Osteoblast (primary cell): ENCODE measurements around the gene PRDM11. TPM values are rescaled to one million over a fixed set of nuclear protein-coding genes. Genes with fewer than 3 reads are reported as not detected.

Experiments used
- DNase-seq: peaks from one replicate; pipeline ENCODE4 v3.0.0; 2011; ENCODE audit warnings: low spot score, mixed read lengths; ENCODE audit not compliant: insufficient read length; ENCODE audit errors: missing footprints
- H2AFZ ChIP-seq: 2 replicates; pipeline ENCODE4 v1.6.0; 2011; ENCODE audit warnings: mild to moderate bottlenecking, low read length
- H3K27ac ChIP-seq: 2 replicates; pipeline ENCODE4 v1.5.1; 2011; ENCODE audit warnings: mild to moderate bottlenecking, low read depth, low read length, moderate library complexity
- H3K27me3 ChIP-seq: 2 replicates; pipeline ENCODE4 v1.6.0; 2012; ENCODE audit warnings: mild to moderate bottlenecking, control low read depth, inconsistent platforms, low read length, moderate library complexity; ENCODE audit not compliant: insufficient read depth
- H3K36me3 ChIP-seq: 2 replicates; pipeline ENCODE4 v1.5.1; 2011; ENCODE audit warnings: mild to moderate bottlenecking, low read length, control low read depth, moderate library complexity; ENCODE audit not compliant: insufficient read depth
- H3K4me1 ChIP-seq: 2 replicates; pipeline ENCODE4 v1.5.1; 2011; ENCODE audit warnings: mild to moderate bottlenecking, low read length, control low read depth, moderate library complexity; ENCODE audit not compliant: insufficient read depth
- H3K4me2 ChIP-seq: 2 replicates; pipeline ENCODE4 v1.6.0; 2011; ENCODE audit warnings: mild to moderate bottlenecking, low read length; ENCODE audit not compliant: insufficient read depth
- H3K4me3 ChIP-seq: fragments of 200-600 bp; sonication (generic); 3 replicates; pipeline ENCODE4 v1.5.1; 2012; ENCODE audit warnings: mild to moderate bottlenecking, low read length, inconsistent platforms; ENCODE audit not compliant: insufficient read depth
- H3K79me2 ChIP-seq: 2 replicates; pipeline ENCODE4 v1.6.0; 2012; ENCODE audit warnings: mild to moderate bottlenecking, low read length, control low read depth, inconsistent platforms; ENCODE audit not compliant: insufficient read depth
- H3K9me3 ChIP-seq: 2 replicates; pipeline ENCODE4 v1.5.1; 2011; ENCODE audit warnings: low read depth, low read length, control low read depth
- H4K20me1 ChIP-seq: 2 replicates; pipeline ENCODE4 v1.6.0; 2012; ENCODE audit warnings: mild to moderate bottlenecking, low read length, control low read depth; ENCODE audit not compliant: insufficient read depth
- CTCF ChIP-seq: IDR thresholded peaks from 2 replicates; pipeline ENCODE4 v1.5.1; 2011; ENCODE audit warnings: mild to moderate bottlenecking, low read depth, low read length, moderate library complexity; ENCODE audit errors: extremely low read depth
- total RNA-seq: library from RNA; depleted of rRNA; stranded (reverse); fragments of >200 nt; gene quantifications from 2 replicates; pipeline ENCODE4 v1.2.3, GENCODE V29; 2012

The PRDM11 gene
- total RNA-seq, 1 donor, result 5.4 TPM

GRCh38 chr11:45282081-45282480, 135.6 kb downstream of the PRDM11 start:
- Histone ChIP-seq H4K20me1 (no peaks in the 10 kb centered on the region), H3K36me3 (no peaks in the 10 kb centered on the region), H3K27me3 (peaks cover 46% of the 10 kb centered on the region), H3K4me2 (no peak overlapping the region), H3K4me1 (no peaks in the 10 kb centered on the region), H3K79me2 (no peaks in the 10 kb centered on the region), H3K4me3 (no peak overlapping the region), H2AFZ (no peak overlapping the region), H3K27ac (no peak overlapping the region), H3K9me3 (peaks cover 3% of the 10 kb centered on the region)
- DNase-seq, result no peak
- TF ChIP-seq CTCF, result no peak

Other genes with a start within 250 kb of the PRDM11 start
- 43.9 and 47.8 TPM in 2 replicates for gene TP53I11, start 195.8 kb upstream of the PRDM11 start, total RNA-seq
- gene SYT13, start 139.7 kb downstream of the PRDM11 start, total RNA-seq, result under 0.01 TPM in 2 replicates